K562 (cell line): ENCODE results near the gene TKTL2. TPM values are rescaled to one million over a fixed set of nuclear protein-coding genes. Genes with fewer than 3 reads are reported as not detected.

Experiments used
- BACH1 ChIP-seq: fragments of 200-800 bp; sonication (Bioruptor generic); IDR thresholded peaks from 2 replicates; pipeline ENCODE4 v1.6.1; 2016; ENCODE audit warnings: missing genetic modification characterization, missing compliant biosample characterization
- CCNT2 ChIP-seq: IDR thresholded peaks from 2 replicates; pipeline ENCODE4 v1.6.1; 2011; ENCODE audit warnings: borderline replicate concordance, low read depth, mild to moderate bottlenecking, moderate library complexity, mixed read lengths, low read length; ENCODE audit not compliant: insufficient read length; ENCODE audit errors: extremely low read depth
- DDX20 ChIP-seq: fragments of 450-650 bp; IDR thresholded peaks from 2 replicates; pipeline ENCODE4 v1.6.1; 2016; ENCODE audit warnings: missing genetic modification characterization, low read depth, mild to moderate bottlenecking, missing compliant biosample characterization, moderate library complexity
- ESRRA ChIP-seq: fragments of 450-650 bp; IDR thresholded peaks from 2 replicates; pipeline ENCODE4 v1.6.1; 2014; ENCODE audit warnings: low read depth, mild to moderate bottlenecking, moderate library complexity, borderline replicate concordance
- KAT8 ChIP-seq: fragments of 450-650 bp; IDR thresholded peaks from 2 replicates; pipeline ENCODE4 v1.6.1; 2016; ENCODE audit warnings: low read depth, mild to moderate bottlenecking
- LEF1 ChIP-seq: fragments of 450-650 bp; IDR thresholded peaks from 2 replicates; pipeline ENCODE4 v1.6.1; 2016; ENCODE audit warnings: mild to moderate bottlenecking
- MTA2 ChIP-seq: fragments of 450-650 bp; IDR thresholded peaks from 2 replicates; pipeline ENCODE4 v1.6.1; 2016; ENCODE audit warnings: low read depth
- MYNN ChIP-seq, 2 experiments: sonication (generic); formaldehyde crosslinking in 1 of 2; IDR thresholded peaks; 2 replicates each; pipeline versions ENCODE4 v1.5.0 to v1.6.1; 2016 to 2020; ENCODE audit warnings: antibody characterized with exemption in 1 of 2, missing genetic modification reagents in 1 of 2
- PCBP2 ChIP-seq: fragments of 200-400 bp; formaldehyde crosslinking; IDR thresholded peaks from 2 replicates; pipeline ENCODE4 v1.6.1; 2018; ENCODE audit warnings: low read length, low read depth, mild to moderate bottlenecking, moderate library complexity; ENCODE audit not compliant: poor library complexity, severe bottlenecking
- RBM39 ChIP-seq: fragments of 200-400 bp; formaldehyde crosslinking; optimal IDR thresholded peaks from 2 replicates; pipeline ENCODE3; 2018; ENCODE audit warnings: low read depth, low read length
- SIRT6 ChIP-seq: IDR thresholded peaks from one replicate; pipeline ENCODE4 v1.6.1; 2012; ENCODE audit warnings: low read depth, mild to moderate bottlenecking, control low read depth, inconsistent platforms, low read length, moderate library complexity
- SNRNP70 ChIP-seq: fragments of 200-400 bp; formaldehyde crosslinking; optimal IDR thresholded peaks from 2 replicates; pipeline ENCODE3; 2017; ENCODE audit warnings: low read depth, low read length
- TGIF2 ChIP-seq: sonication (generic); formaldehyde crosslinking; IDR thresholded peaks from 2 replicates; pipeline ENCODE4 v1.8.1; 2022; ENCODE audit warnings: mild to moderate bottlenecking, missing genetic modification reagents, moderate library complexity
- ZNF197 ChIP-seq: fragments of 200-800 bp; sonication (Bioruptor generic); IDR thresholded peaks from 2 replicates; pipeline ENCODE4 v1.6.1; 2016; ENCODE audit warnings: low read depth, missing genetic modification characterization, missing compliant biosample characterization
- ZNF354B ChIP-seq: fragments of 250-450 bp; sonication (Bioruptor Pico); IDR thresholded peaks from 2 replicates; pipeline ENCODE4 v1.4.0; 2020
- ZNF76 ChIP-seq: fragments of 250-450 bp; sonication (Bioruptor Pico); IDR thresholded peaks from 2 replicates; pipeline ENCODE4 v1.4.0; 2020; ENCODE audit warnings: mild to moderate bottlenecking, moderate library complexity, borderline replicate concordance
- polyA plus RNA-seq, 8 experiments: library from polyadenylated mRNA; depleted of rRNA in 4 of 8; stranded (reverse) in 5 of 8; unstranded in 3 of 8; fragments of >200 nt; fragmentation: Nextera tagmentation in 2 of 8; fragmentation: Illumina TruSeq in 1 of 8; extraction: Ambion mirVana in 2 of 8; extraction: Trizol in 1 of 8; gene quantifications; 2 replicates each; pipeline versions ENCODE4 v1.2.1 to v1.2.3, GENCODE V29; 2011 to 2014; ENCODE audit warnings: inconsistent platforms in 1 of 8, missing spikeins in 1 of 8
- total RNA-seq, 7 experiments: library from RNA; depleted of rRNA in 6 of 7; stranded (reverse); fragments of >200 nt in 6 of 7; fragmentation: Illumina TruSeq in 2 of 7; extraction: Trizol in 2 of 7; gene quantifications; 2 replicates each; pipeline versions ENCODE4 v1.2.1 to v1.2.3, GENCODE V29; 2011 to 2021; ENCODE audit warnings: low replicate concordance in 1 of 7
- TF ChIP-seq, protein P1 (sequence below): fragments of 450-650 bp; IDR thresholded peaks from 2 replicates; pipeline ENCODE4 v1.6.1; 2016; ENCODE audit warnings: mild to moderate bottlenecking
- TF ChIP-seq, protein P2 (sequence below): fragments of 450-650 bp; IDR thresholded peaks from 2 replicates; pipeline ENCODE4 v1.6.1; 2017; ENCODE audit warnings: antibody characterized with exemption
- TF ChIP-seq, protein P3 (sequence below): sonication (generic); formaldehyde crosslinking; IDR thresholded peaks from 2 replicates; pipeline ENCODE4 v1.8.0; 2022; ENCODE audit warnings: mild to moderate bottlenecking, low read depth, missing genetic modification reagents
- TF ChIP-seq, protein P4 (sequence below): fragments of 450-650 bp; formaldehyde crosslinking; IDR thresholded peaks from 2 replicates; pipeline ENCODE4 v1.4.0; 2022; ENCODE audit warnings: missing genetic modification characterization

The TKTL2 gene
- total and polyA plus RNA-seq, 9 of the 15 experiments (the other 6 are each of a cell fraction or from before 2014, with no cell fraction given), result 0.03 to 0.31 (median 0.09) TPM; not detected in 1

DNA sequence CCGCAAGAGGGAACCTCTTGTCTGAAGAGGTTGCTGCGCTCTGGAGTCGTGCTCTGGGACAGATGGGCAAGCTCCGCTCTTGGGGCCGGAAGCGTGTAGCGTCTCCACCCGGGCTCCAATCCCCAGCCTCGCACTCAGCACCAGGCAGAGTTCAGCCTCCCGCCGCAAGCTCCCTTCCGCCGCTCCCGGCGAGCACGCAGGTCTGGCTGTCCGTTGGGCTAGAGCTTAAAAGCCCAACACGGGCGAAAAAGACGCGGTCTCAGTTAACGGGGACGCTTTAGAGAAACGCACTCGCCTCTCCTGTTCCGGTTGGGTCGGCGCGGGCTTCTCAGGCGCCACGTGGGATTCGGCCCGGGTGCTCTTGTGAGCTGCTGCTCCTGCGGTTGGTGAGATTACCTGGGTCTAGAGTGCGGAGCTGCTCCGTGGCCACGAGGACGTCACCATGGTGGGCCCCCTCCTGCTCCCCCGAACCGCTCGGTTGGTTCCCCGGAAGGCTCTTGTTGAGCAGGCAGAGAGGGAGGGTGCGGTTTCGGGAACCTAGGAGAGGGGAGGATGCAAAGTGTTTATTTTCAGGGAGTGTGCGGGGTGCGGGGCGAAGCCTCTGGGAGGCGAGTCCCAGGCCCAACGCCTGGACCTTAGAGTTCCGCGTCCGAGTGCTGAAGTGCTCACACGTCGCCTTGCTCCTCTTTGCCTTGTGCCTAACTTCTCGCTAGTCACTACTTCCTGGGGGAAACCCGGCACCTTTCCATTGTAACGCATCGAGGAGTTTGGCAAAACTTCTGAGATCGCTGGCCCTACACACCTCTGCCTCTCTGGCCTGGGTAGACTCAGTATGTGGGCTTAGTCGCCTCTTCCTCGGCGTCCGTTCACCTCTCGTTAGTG is 21.0 kb upstream of the TKTL2 start, which contains the start of gene TMA16 (continued):
- TF ChIP-seq BACH1 (tag) (no peak), PCBP2 (no peak), ZNF354B (CRISPR knock-in tag) (no peak), LEF1 (no peak), MYNN (IDR thresholded peaks at IDR 0.05) (peak; percentile 41), MYNN (CRISPR knock-in tag; IDR thresholded peaks at IDR 0.05) (no peak), RBM39 (no peak), KAT8 (no peak), ESRRA (peak; percentile 46; the same call in 1 of the 2 replicates), TGIF2 (CRISPR knock-in tag) (peak; percentile 66; the same call in 1 of the 2 replicates), MTA2 (no peak), ZNF76 (0 out of 2 replicates have a peak, but pooled peaks have one; percentile 9), SNRNP70 (no peak), DDX20 (tag) (no peak), ZNF197 (peak; percentile 41; the same call in 1 of the 2 replicates), CCNT2 (no peak), SIRT6 (no peak)
- TF ChIP-seq, protein P1, sequence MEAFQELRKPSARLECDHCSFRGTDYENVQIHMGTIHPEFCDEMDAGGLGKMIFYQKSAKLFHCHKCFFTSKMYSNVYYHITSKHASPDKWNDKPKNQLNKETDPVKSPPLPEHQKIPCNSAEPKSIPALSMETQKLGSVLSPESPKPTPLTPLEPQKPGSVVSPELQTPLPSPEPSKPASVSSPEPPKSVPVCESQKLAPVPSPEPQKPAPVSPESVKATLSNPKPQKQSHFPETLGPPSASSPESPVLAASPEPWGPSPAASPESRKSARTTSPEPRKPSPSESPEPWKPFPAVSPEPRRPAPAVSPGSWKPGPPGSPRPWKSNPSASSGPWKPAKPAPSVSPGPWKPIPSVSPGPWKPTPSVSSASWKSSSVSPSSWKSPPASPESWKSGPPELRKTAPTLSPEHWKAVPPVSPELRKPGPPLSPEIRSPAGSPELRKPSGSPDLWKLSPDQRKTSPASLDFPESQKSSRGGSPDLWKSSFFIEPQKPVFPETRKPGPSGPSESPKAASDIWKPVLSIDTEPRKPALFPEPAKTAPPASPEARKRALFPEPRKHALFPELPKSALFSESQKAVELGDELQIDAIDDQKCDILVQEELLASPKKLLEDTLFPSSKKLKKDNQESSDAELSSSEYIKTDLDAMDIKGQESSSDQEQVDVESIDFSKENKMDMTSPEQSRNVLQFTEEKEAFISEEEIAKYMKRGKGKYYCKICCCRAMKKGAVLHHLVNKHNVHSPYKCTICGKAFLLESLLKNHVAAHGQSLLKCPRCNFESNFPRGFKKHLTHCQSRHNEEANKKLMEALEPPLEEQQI, result peak; percentile 60; the same call in 1 of the 2 replicates
- TF ChIP-seq, protein P2, sequence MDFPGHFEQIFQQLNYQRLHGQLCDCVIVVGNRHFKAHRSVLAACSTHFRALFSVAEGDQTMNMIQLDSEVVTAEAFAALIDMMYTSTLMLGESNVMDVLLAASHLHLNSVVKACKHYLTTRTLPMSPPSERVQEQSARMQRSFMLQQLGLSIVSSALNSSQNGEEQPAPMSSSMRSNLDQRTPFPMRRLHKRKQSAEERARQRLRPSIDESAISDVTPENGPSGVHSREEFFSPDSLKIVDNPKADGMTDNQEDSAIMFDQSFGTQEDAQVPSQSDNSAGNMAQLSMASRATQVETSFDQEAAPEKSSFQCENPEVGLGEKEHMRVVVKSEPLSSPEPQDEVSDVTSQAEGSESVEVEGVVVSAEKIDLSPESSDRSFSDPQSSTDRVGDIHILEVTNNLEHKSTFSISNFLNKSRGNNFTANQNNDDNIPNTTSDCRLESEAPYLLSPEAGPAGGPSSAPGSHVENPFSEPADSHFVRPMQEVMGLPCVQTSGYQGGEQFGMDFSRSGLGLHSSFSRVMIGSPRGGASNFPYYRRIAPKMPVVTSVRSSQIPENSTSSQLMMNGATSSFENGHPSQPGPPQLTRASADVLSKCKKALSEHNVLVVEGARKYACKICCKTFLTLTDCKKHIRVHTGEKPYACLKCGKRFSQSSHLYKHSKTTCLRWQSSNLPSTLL, result no peak
- TF ChIP-seq, protein P3, sequence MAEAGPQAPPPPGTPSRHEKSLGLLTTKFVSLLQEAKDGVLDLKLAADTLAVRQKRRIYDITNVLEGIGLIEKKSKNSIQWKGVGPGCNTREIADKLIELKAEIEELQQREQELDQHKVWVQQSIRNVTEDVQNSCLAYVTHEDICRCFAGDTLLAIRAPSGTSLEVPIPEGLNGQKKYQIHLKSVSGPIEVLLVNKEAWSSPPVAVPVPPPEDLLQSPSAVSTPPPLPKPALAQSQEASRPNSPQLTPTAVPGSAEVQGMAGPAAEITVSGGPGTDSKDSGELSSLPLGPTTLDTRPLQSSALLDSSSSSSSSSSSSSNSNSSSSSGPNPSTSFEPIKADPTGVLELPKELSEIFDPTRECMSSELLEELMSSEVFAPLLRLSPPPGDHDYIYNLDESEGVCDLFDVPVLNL (CRISPR knock-in tag), result no peak; the same call in 1 of the 2 replicates
- TF ChIP-seq, protein P4, sequence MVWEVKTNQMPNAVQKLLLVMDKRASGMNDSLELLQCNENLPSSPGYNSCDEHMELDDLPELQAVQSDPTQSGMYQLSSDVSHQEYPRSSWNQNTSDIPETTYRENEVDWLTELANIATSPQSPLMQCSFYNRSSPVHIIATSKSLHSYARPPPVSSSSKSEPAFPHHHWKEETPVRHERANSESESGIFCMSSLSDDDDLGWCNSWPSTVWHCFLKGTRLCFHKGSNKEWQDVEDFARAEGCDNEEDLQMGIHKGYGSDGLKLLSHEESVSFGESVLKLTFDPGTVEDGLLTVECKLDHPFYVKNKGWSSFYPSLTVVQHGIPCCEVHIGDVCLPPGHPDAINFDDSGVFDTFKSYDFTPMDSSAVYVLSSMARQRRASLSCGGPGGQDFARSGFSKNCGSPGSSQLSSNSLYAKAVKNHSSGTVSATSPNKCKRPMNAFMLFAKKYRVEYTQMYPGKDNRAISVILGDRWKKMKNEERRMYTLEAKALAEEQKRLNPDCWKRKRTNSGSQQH, result peak; percentile 54; the same call in 1 of the 2 replicates
